Measurements from ENCODE around the gene GDNF. TPM values are rescaled to one million over a fixed set of nuclear protein-coding genes. Genes with fewer than 3 reads are reported as not detected.

Gene GDNF
- total and polyA plus RNA-seq, 4 donors, result 0.09 to 0.25 TPM; not detected in 2

DNA sequence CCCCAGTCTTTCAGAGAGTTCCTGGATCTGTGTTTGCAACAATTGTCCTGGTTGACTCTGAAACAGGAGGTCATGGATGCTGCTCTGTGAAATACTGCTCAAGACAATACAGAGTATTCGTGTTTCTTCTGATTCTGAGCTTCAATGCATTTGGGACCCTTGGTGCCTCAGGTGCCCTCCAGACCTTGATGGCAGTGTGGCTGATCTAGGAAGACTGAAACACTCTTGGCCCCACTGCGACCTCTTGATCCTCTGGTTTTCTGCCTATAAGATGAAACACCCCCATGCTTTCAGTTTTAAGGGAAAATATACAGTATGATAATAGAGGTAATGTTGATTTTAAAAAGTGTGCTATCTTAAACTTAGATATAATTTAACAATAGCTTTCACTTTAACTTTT lies 67.6 kb downstream of the GDNF start:
- Histone ChIP-seq H3K4me1 (ENCODE audit: control insufficient read depth in 4 of 4, insufficient read depth in 4 of 4, low read length in 3 of 4) (peaks cover 8 to 40% (median 36%) of the 10 kb centered on the region in 4 donors), H3K4me3 (ENCODE audit: low read depth in 1 of 3, low read length in 3 of 3) (no peak overlapping the region), H3K27ac (ENCODE audit: low read depth in 1 of 2, low read length in 2 of 2) (no peak overlapping the region), H3K27me3 (ENCODE audit: control insufficient read depth in 4 of 4, insufficient read depth in 4 of 4, low read length in 3 of 4) (no peaks in the 10 kb centered on the region), H3K9me3 (ENCODE audit: control insufficient read depth in 4 of 4, low read length in 3 of 4) (peaks cover 0 to 7% (median 0%) of the 10 kb centered on the region in 4 donors), H3K36me3 (ENCODE audit: control insufficient read depth in 4 of 4, insufficient read depth in 3 of 4, low read depth in 1 of 4, low read length in 3 of 4) (no peaks in the 10 kb centered on the region), H3K9ac (ENCODE audit: low read depth in 1 of 2, low read length in 2 of 2) (no peak overlapping the region)
- TF ChIP-seq HNF4G (IDR thresholded peaks at IDR 0.05) (no peak), HNF4A (conservative IDR thresholded peaks at IDR 0.05) (no peak), YY1 (IDR thresholded peaks at IDR 0.05) (no peak), TAF1 (conservative IDR thresholded peaks at IDR 0.05) (no peak), SP1 (IDR thresholded peaks at IDR 0.05) (no peak), RXRA (IDR thresholded peaks at IDR 0.05) (no peak), JUND (IDR thresholded peaks at IDR 0.05) (no peak), NR2F2 (IDR thresholded peaks at IDR 0.05) (no peak), FOXA2 (IDR thresholded peaks at IDR 0.05) (no peak), RAD21 (IDR thresholded peaks at IDR 0.05) (no peak), FOXA1 (IDR thresholded peaks at IDR 0.05) (no peak), GABPA (IDR thresholded peaks at IDR 0.05 in 1 of 2, conservative IDR thresholded peaks at IDR 0.05 in 1 of 2) (no peak)
- TF ChIP-seq, protein P1, sequence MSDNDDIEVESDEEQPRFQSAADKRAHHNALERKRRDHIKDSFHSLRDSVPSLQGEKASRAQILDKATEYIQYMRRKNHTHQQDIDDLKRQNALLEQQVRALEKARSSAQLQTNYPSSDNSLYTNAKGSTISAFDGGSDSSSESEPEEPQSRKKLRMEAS (IDR thresholded peaks at IDR 0.05), result no peak
- TF ChIP-seq, protein P2, sequence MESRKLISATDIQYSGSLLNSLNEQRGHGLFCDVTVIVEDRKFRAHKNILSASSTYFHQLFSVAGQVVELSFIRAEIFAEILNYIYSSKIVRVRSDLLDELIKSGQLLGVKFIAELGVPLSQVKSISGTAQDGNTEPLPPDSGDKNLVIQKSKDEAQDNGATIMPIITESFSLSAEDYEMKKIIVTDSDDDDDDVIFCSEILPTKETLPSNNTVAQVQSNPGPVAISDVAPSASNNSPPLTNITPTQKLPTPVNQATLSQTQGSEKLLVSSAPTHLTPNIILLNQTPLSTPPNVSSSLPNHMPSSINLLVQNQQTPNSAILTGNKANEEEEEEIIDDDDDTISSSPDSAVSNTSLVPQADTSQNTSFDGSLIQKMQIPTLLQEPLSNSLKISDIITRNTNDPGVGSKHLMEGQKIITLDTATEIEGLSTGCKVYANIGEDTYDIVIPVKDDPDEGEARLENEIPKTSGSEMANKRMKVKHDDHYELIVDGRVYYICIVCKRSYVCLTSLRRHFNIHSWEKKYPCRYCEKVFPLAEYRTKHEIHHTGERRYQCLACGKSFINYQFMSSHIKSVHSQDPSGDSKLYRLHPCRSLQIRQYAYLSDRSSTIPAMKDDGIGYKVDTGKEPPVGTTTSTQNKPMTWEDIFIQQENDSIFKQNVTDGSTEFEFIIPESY (IDR thresholded peaks at IDR 0.05), result no peak
- TF ChIP-seq, protein P3, sequence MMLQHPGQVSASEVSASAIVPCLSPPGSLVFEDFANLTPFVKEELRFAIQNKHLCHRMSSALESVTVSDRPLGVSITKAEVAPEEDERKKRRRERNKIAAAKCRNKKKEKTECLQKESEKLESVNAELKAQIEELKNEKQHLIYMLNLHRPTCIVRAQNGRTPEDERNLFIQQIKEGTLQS (IDR thresholded peaks at IDR 0.05), result no peak
- TF ChIP-seq, protein P4, sequence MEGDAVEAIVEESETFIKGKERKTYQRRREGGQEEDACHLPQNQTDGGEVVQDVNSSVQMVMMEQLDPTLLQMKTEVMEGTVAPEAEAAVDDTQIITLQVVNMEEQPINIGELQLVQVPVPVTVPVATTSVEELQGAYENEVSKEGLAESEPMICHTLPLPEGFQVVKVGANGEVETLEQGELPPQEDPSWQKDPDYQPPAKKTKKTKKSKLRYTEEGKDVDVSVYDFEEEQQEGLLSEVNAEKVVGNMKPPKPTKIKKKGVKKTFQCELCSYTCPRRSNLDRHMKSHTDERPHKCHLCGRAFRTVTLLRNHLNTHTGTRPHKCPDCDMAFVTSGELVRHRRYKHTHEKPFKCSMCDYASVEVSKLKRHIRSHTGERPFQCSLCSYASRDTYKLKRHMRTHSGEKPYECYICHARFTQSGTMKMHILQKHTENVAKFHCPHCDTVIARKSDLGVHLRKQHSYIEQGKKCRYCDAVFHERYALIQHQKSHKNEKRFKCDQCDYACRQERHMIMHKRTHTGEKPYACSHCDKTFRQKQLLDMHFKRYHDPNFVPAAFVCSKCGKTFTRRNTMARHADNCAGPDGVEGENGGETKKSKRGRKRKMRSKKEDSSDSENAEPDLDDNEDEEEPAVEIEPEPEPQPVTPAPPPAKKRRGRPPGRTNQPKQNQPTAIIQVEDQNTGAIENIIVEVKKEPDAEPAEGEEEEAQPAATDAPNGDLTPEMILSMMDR (IDR thresholded peaks at IDR 0.05; ENCODE audit: low read depth, low read length, missing input control), result no peak
- TF ChIP-seq, protein P5, sequence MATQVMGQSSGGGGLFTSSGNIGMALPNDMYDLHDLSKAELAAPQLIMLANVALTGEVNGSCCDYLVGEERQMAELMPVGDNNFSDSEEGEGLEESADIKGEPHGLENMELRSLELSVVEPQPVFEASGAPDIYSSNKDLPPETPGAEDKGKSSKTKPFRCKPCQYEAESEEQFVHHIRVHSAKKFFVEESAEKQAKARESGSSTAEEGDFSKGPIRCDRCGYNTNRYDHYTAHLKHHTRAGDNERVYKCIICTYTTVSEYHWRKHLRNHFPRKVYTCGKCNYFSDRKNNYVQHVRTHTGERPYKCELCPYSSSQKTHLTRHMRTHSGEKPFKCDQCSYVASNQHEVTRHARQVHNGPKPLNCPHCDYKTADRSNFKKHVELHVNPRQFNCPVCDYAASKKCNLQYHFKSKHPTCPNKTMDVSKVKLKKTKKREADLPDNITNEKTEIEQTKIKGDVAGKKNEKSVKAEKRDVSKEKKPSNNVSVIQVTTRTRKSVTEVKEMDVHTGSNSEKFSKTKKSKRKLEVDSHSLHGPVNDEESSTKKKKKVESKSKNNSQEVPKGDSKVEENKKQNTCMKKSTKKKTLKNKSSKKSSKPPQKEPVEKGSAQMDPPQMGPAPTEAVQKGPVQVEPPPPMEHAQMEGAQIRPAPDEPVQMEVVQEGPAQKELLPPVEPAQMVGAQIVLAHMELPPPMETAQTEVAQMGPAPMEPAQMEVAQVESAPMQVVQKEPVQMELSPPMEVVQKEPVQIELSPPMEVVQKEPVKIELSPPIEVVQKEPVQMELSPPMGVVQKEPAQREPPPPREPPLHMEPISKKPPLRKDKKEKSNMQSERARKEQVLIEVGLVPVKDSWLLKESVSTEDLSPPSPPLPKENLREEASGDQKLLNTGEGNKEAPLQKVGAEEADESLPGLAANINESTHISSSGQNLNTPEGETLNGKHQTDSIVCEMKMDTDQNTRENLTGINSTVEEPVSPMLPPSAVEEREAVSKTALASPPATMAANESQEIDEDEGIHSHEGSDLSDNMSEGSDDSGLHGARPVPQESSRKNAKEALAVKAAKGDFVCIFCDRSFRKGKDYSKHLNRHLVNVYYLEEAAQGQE (IDR thresholded peaks at IDR 0.05), result no peak
- 96% methylated on average over 2 of the region's 2 CpGs for WGBS
- no peak for DNase-seq (ENCODE audit: low spot score)

Measured in liver (tissue), 9 donors.